GM12892 (cell line): ENCODE data around the gene SEPTIN8.

Experiments used
- DNase-seq: peaks from one replicate; pipeline ENCODE4 v3.0.0; 2011; ENCODE audit not compliant: insufficient read length
- FAIRE-seq: peaks from 2 replicates; lab custom pipeline; 2011; peaks lifted over from hg19 to GRCh38; lab: Jason Lieb, UNC
- POLR2A ChIP-seq: IDR thresholded peaks from 2 replicates; pipeline ENCODE4 v1.6.1; 2011; ENCODE audit warnings: low read depth, low read length, control low read depth
- POLR2AphosphoS5 ChIP-seq: IDR thresholded peaks from 2 replicates; pipeline ENCODE4 v1.6.1; 2011; ENCODE audit warnings: low read depth, low read length, control low read depth
- TAF1 ChIP-seq: IDR thresholded peaks from 2 replicates; pipeline ENCODE4 v1.6.1; 2011; ENCODE audit warnings: low read depth, mild to moderate bottlenecking, control low read depth, low read length, borderline replicate concordance

SEPTIN8 gene

GRCh38 chr5:132766806-132767055 lies 10.3 kb downstream of the SEPTIN8 start:
- TF ChIP-seq TAF1, result no peak
- no peak for TF ChIP-seq POLR2AphosphoS5
- no peak for TF ChIP-seq POLR2A
- FAIRE-seq (no peak), DNase-seq (no peak)

- FAIRE-seq (no peak), DNase-seq (no peak)
- TF ChIP-seq POLR2AphosphoS5, result no peak
- TF ChIP-seq TAF1, result no peak
- no peak for TF ChIP-seq POLR2A
Measured at GRCh38 chr5:132766020-132766805, 10.8 kb downstream of the SEPTIN8 start.

- FAIRE-seq (no peak), DNase-seq (no peak)
- no peak for TF ChIP-seq POLR2A
- TF ChIP-seq TAF1, result no peak
- no peak for TF ChIP-seq POLR2AphosphoS5
Measured at GRCh38 chr5:132765311-132766019, 11.6 kb downstream of the SEPTIN8 start.

GRCh38 chr5:132764671-132765238 lies 12.3 kb downstream of the SEPTIN8 start:
- TF ChIP-seq POLR2A, result no peak
- TF ChIP-seq POLR2AphosphoS5, result no peak
- TF ChIP-seq TAF1, result no peak
- DNase-seq (no peak), FAIRE-seq (no peak)

GRCh38 chr5:132764051-132764450 lies 13.0 kb downstream of the SEPTIN8 start:
- DNase-seq (no peak), FAIRE-seq (no peak)
- no peak for TF ChIP-seq POLR2A
- TF ChIP-seq POLR2AphosphoS5, result no peak
- no peak for TF ChIP-seq TAF1

GRCh38 chr5:132763181-132764036 lies 13.6 kb downstream of the SEPTIN8 start:
- FAIRE-seq (no peak), DNase-seq (no peak)
- TF ChIP-seq POLR2AphosphoS5 (no peak), POLR2A (no peak), TAF1 (no peak)

- TF ChIP-seq TAF1 (no peak), POLR2A (no peak), POLR2AphosphoS5 (no peak)
- DNase-seq (no peak), FAIRE-seq (no peak)
Measured at GRCh38 chr5:132762246-132763000, 14.6 kb downstream of the SEPTIN8 start.

GRCh38 chr5:132761321-132762240 lies 15.5 kb downstream of the SEPTIN8 start:
- TF ChIP-seq TAF1, result no peak
- no peak for TF ChIP-seq POLR2AphosphoS5
- no peak for TF ChIP-seq POLR2A
- FAIRE-seq (no peak), DNase-seq (no peak)

- DNase-seq, result no peak
- TF ChIP-seq POLR2A (no peak), TAF1 (no peak), POLR2AphosphoS5 (no peak)
- no peak for FAIRE-seq
Measured at GRCh38 chr5:132760601-132761317, 16.3 kb downstream of the SEPTIN8 start.

- FAIRE-seq, result no peak
- no peak for TF ChIP-seq POLR2A
- no peak for DNase-seq
Measured at GRCh38 chr5:132760049-132760420, 17.0 kb downstream of the SEPTIN8 start.
